Activated CD8-positive, alpha-beta memory T cell treated with anti-CD3 and anti-CD28 coated beads, Interleukin-2, amount 50 U/mL, for 1 hour (primary cell): ENCODE results near the gene ST8SIA5.

Source experiments
- DNase-seq: peaks from one replicate; pipeline ENCODE4 v3.0.0-alpha.2; 2020; ENCODE audit errors: extremely low read depth

The ST8SIA5 gene

DNA sequence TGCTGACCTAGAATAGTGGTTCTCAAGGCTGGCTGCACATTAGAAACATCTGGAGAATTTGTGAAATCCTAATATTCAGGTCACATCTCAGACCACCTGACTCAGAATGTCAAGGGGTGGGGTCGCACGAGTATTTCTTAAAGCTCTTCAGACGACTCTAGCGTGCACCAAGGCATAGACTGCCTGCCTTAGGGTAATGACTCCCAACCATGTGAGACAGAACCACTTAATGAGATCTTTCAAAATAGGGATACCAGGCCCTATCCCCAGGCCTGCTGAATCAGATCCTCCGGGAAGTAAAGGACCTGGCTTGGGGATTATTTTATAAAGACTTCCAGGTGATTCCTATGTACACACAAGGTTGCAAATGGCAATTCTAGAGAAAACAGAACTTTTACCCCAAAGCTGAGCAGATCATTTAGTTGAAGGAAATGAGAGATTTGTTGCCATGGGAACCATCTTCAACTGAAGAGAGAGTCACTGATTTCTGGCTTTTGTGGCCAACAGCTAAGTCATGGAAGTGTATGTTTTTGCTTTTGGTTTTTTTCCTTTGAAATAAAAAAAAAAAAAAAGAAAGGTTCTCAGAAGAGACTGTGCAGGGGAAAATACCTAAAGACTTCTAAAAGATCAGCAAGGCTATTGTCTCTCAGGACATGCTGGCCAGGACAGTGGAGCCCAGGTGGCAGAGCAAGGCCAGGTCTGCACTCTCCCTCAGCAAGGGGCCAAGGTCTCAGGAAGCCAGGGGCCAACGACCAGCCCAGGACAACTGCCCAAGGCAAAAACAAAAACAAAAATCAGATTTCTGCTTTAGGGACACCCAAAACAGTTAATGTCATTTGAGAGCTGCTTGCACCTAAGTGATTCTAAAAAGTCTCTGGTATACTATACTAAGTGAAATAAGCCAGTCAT, 84.5 kb downstream of the ST8SIA5 start:
- no peak for DNase-seq

DNA sequence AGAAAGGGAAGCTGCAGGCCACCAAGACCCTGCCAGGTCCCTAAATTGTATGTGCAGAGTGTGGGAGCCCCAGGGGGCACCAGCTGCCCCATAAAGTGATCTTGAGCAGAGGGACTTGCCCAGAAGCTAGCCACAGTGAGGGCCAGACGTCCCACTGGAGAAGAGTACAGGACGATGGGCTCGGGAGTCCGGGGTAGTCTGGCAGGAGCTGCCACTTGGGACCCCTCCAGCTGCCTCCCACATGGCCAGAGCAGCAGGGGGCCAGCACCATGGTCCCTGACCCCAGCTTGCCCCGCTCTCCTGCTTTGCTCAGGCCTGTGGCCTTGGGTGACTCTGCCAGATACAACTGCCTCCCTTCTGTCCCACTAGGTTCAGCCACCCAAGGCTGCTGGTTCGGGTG, 88.2 kb downstream of the ST8SIA5 start:
- DNase-seq = no peak

DNA sequence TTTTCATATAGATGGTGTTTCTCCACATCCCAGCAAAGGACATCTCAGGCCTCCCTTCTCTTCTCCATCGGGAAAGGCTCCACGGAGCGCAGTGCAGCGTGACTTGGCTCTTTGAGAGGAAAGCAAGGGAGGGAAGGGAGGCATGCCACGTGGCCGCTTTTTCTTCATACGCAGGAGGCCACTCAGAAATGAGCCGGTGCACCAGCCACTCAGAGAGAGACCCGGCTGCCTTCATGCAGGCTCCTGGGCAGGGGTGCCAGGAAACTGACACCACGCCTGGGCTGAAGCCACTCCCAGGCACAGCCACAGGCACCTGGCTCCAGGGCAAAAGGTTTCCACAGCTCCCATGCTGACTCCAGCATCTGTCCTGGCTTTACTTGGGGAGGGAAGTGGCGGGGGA, 88.7 kb downstream of the ST8SIA5 start:
- no peak for DNase-seq

DNA sequence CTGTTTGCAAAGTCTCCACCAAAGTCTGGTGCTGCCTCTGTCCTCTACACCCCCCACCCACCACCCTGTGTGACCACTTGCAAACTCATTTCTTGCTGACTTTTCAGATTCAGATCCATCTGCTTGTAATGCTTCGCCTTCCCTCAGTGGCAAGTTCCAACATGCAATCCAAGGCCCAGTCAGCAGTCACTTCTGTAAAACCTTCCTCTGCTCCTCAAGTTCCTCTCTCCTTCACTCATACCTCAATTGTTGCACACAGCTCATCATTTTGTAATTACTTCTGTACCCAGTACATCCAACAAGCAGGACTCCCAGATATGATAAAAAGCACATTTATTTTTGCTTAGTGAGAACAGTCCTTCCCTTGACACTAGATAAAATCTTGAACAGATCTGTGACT, 93.3 kb downstream of the ST8SIA5 start:
- no peak for DNase-seq

DNA sequence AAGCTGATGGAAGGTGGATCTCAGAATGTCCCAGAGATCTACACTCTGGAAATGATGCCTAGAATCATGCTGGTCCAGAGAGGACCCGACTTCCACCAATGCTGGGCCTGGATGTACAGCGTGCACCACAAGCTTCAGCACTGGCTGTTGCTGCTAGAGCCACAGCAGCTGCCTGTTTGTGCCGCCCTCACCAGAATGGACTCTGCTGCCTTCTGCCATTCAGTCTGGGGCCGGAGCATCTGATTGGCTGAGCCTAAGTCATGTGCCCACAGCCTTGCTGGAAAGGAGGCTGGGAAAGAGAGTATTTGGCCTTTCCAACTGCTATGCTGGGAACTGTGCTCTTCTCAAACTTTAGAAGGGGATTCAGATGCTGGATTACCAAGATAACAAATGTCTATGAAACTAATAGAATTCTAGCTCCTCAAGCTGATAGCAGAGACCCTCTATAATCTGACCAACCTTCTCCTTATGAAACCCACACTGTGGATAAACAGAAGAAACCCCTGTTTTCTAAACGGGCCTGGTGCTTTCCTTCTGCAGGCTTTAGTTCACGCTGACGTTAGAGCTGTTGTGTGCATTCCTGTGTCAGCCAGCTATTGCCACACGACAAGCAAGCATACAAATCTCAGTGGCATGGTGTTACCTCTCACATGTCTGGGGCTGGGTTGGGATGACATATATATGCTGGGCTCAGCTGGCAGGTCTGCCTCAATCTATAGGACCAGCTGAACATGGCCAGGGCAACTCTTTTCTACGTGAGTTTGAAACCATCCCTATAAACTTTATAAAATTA, 95.7 kb downstream of the ST8SIA5 start:
- DNase-seq = no peak

DNA sequence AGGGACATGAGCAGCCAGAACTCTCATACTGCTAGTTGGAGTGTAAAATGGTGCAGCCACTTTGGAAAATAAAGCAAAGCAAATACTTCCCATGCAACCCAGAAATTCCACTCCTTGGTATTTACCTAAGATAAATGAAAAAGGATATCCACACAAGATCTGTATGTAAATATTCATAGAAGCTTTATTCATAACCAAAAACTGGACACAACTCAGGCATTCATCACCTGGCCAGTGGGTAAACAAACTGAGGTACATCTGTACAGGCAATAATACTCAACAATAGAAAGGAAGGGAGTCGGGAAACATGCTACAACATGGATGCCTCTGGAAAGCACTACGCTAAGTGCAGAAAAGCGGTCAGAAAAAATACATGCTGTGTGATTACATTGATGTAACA, 97.4 kb downstream of the ST8SIA5 start:
- DNase-seq = no peak

DNA sequence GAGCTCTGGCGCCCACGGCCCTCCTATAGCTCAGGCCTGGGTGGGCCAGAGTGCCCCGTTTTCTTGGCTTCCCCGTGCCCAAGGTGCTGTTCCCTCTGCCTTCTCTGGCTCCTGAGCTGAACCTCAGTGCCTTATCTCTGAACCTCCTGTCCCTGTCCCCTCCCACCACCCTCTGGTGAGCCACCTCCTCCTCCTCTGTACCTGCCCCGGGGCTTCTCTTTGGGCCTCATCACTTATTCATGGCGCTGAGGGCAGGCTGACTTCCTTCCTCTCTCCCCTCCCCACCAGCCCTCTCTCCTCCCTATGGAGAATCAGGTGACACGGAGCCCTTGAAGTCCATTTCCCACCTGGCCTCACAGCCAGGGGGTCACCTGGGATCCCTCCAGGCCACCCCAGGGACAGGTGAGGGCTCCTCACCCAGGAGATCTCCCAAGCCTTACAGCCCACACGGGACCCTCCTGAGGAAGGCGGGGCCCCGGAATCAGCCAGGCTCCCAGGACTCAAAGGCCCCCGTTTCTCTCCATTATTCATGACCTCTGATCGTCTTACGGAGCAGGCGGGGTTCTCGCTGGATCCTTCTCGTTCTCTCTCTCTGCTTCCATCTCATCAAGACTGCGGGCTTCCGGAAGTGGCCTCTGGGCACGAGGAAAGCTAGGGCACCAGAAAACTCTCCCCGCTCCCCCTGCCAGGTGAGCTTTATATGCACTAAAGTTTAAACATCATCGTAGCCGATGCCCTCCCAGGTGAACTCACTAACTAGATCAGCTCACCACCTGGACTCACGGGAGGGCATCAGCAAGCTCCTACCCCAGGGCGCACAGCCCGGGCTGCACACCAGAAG, 99.5 kb downstream of the ST8SIA5 start, which contains the start of gene LOXHD1:
LOXHD1 (minus strand) TSS at position 106 of the 841 bp plus-strand sequence. CDS start 187 bp downstream, outside the sequence.
- DNase-seq = no peak

DNA sequence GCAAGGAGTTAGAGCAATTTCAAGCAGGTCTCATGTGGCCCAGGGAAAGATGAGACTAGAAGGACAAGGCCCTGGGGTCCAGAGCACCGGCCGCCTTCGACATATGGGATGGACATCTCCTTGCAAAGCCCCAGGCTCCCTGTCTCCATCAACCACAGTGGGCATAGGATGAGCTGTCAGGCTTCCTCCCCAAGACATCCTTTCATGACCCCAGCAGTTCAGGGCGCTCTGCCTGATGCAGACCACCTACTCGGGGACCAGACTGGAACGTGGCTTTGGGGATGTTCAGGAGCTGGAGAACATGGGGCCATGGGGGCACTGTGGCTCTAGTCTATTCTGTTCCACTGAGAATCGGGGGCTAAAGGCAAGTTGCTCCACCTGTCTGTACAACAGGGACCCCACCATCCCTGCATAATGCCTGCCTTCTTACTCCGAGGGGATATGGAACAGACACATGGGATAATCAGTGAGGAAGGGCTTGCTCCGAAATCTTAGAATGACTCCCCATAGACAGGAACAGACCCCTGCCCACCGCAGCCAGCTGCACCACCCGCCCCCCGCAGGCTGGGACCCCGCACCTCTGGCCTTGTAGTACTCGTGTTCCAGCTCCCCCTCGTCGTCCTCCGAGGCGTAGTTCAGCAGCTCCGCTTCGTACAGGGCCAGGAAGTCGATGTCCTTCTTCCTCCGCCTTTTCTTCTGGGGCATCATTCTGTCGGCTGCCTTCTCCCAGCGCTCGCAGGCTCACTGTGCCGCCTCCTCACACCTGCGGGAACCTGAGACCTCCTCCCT, 100.3 kb downstream of the ST8SIA5 start:
- DNase-seq = no peak

DNA sequence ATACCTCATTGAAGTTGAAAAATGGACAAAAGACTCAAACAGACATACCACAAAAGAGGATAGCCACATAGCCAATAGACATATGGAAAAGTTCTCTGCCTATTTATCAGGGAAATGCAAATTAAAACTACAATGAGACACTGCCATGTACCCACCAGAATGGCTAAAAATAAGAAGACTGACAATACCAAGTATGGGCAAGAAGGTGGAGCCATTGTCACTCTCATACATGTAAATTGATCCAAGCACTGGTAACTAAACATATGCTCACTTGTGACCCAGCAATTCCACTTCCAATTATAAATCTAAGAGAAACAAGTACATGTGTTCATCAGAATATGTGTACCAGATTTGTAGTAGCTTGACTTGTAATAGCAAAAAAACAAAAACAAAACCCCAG, 104.5 kb downstream of the ST8SIA5 start:
- DNase-seq = no peak

DNA sequence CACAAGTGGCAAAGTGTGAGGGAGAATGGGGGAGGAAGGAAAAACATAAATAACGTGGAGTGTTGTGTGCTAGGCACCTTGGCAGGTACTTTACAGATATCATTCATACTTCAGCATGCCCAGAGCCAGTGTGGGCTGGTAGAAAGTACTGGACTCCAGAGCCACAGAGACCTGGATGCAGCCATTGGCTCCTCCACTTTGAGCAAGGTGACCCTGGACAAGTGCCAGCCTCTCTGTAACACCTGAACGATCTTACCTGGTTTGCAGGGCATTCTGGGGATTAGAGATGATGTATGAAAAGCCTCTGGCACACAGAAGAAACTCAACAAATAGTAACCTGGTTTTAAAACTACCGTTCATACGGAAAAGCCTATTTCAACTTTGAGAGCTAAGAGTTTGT, 106.2 kb downstream of the ST8SIA5 start:
- DNase-seq = no peak

DNA sequence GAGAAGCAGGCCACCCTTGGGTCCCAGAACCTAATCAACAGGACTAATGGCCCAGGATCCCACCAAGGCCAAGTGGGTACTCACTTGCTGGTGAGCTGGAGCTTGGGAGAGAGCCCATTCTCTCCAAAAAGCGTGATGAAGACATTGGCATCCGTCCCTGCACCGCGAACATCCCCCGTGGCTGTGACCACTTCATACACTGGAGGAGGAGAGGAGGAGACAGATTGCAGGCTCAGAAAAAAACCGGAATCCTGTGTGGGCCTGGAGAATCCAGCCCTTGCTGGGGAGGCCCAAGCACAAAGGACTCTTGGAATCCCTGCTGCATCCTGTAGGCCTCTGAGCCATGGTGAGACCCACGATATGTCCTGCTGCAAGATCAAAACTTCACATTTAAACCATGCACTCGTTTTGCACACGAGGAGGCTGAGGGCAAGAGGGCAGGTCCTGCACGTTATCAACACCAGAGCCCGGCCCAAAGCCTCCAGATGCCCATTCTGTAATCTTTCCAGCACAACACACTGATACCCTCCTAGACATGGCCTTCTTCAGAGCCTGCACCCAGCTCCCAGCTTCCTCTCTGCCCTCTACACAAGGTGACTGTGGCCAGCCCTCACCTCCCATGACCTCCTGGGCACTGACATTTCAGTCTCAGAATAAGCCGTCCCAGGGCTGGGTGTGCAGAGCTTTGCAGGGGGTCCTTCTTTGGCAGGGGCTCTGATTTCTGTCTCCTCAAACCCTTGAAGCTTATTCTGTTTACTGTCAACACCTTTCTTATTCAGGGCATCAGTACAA, 107.6 kb downstream of the ST8SIA5 start:
- no peak for DNase-seq

DNA sequence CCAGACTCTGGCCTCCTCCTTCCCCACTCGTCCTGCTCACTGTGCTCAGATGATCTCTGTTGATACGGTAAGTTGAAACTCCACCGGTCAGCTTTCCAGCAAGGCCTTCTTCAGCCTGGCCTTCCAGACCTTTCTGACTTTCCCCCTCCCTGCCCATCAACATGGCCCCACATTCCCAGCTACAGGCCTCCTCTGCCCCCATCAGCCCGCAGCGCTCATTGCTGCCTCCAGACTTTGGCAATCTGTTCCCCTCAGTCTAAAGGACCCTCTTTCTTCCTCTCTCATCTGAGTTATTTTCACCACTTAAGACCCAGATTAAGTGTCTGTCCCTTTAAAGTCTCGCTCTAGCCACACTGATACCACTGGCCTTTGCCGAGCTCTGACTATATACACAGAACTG, 110.4 kb downstream of the ST8SIA5 start:
- DNase-seq = no peak

DNA sequence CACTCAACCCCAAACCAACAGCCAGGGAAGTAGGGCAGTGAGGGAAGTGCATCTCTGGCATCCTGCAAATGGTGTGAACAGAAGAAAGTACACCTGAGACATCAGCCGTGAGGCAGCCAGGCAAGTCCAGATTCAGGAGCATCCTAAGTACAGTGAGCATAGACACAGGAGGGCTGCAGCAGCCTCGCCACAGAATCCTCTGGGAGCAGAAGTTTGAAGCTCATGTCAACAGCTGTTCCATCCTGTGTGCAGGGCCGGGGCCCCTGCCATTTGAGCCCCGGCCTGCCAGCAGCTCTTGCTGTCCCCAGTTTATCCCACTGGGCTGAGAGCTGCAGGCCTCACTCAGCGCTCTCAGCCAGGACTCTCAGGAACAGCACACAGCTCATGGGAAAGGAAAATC, 114.3 kb downstream of the ST8SIA5 start:
- no peak for DNase-seq

DNA sequence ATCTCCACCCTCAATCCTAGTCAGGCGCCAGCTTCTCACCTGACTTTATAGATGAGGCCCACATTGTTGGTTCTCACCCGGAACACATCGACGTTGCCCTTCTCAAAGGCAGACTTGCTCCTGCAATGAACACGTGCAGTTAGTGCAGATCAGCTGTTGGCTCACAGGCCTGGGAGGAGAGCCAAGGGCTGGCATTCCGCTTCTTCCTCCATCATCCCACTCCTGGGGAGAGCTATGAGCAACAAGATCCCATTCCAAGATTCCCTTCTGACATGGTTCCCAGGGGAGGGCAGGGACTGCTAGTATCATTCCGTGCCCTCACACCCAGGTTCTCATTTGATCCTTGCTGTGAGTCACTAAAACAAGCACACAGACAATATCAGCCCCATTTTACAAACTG, 114.9 kb downstream of the ST8SIA5 start:
- no peak for DNase-seq

DNA sequence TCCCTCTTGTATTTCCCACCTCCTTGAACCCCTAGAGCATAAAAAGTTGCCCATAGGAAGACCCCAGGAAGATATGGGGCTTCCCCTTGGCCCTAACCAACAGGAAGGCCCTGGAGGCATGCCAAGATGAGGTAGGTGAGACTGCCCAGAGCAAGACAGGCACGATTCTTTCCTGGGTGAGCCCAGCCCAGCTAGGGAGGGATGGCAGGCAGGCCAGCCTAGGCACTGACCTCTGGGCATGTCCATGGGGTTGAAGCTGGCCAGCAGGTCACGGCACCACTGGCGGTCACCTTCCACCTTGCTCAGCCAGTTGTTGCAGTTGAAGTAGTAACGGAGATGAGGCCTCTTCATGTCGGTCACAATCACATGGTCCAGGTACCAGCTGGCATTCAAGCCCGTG, 117.5 kb downstream of the ST8SIA5 start:
- DNase-seq = no peak

DNA sequence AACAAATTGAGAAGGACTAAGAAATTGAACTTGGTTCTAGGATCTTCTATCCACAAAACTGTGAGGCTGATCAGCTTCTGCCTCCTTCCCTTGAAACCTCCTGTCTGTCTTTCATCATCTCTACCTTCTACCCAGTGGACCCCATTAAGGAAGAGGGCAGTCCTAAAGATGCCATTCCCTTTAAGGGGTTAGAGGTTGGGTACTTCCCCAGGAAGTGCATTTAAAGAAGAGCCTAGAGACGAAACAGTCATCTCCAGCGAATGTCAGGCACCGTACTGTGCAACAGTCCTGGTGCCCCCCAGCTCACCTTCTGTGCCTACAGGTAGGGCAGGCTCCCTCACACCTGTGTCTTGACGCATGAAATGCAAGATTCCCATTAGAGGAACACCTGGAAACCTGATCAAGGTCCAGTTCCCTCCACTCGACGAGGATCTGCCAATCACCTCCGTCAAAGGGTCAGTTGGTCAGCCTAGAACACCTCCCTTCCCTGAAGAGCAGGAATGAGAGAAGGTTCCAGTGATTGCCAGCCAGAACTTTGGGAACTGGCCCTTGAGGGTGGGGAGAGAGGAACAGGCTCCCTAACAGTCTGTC, 120.7 kb downstream of the ST8SIA5 start:
- no peak for DNase-seq

DNA sequence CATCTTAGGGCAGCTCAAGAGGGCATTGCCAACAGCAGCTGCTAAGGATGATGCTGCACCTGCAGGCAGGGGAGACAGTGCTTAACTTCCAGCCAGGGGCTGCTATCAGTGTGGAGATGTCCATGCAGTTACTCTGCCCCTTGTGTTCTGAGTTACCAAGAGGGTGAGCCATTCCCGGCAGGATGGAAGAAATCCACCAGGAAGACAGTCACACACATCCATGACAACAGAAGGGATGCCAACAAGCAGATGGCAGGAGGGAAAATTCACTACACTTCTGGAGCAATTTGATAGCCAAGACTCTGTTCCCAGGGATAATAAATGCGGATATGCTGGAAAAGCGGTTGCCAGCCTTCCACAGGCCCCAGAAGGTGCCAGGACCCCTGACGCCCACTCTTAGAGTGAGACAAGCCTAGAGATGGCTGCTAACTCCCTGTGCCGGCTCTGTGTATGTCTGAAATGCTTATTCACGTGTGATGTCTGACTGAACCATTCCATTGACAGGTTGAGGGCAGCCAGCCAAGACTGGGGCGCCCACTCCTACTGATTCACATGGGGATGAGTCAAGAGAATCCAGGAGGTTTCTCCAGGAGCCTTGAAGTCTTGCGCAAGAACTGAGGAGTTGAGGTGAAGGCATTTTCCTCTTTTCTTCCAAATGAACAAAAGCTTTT, 124.3 kb downstream of the ST8SIA5 start:
- DNase-seq = no peak

DNA sequence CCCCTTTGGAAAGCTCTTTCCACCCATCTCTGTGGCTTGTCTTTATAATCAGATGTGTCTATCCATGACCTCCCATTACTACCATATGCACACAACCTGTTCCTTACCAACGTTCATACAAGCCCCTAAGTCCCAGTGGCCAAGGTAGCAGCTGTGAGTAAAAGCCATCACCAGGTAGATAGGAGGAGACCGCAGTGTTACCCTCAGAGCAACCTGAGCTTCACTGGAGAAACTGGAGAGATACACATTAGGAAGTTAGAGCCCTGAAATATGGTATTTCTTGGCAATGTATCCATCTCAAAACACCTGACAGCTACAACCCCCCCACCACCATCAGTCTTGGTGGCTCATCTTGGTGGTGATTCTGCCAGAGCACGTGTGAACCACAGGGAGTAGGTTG, 125.9 kb downstream of the ST8SIA5 start:
- no peak for DNase-seq

DNA sequence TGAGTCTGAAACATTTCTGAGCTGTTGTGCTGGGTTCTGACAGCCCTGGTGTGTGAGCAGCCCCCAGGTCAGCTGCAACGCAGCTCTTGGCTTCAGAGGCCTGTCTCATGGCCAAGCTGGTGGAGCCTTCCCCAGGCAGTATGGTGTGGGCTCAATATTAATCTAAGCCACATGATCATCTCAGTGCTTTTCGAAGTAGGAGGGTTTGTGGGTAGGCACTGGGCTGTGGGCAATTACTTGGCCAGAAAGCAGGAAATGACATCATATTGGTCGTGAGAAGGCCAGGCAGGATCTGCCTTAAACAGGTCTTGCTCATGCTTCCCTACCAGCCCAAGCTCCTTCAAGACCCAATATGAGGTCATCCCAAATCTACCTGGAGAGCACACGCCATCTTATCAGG, 126.7 kb downstream of the ST8SIA5 start:
- no peak for DNase-seq
